8988T (cell line): Measurements from ENCODE around the gene SLFNL1.

ENCODE experiments used
- DNase-seq: peaks from one replicate; pipeline ENCODE4 v3.0.0; 2011

Gene SLFNL1

GRCh38 chr1:41021526-41022308 lies at the start of gene SLFNL1:
Gene SLFNL1 (minus strand): TSS chr1:41021725. CDS start chr1:41020660, 1,065 bp downstream.
- no peak for DNase-seq

- DNase-seq, result no peak
These were observed 35.4 kb upstream of the SLFNL1 start for GRCh38 chr1:41056907-41057306.

GRCh38 chr1:41053316-41053715 lies 31.8 kb upstream of the SLFNL1 start:
- DNase-seq, result no peak

GRCh38 chr1:41051022-41051421 lies 29.5 kb upstream of the SLFNL1 start:
- no peak for DNase-seq

GRCh38 chr1:41048540-41048939 lies 27.0 kb upstream of the SLFNL1 start:
- DNase-seq, result no peak

GRCh38 chr1:41046347-41046775 lies 24.8 kb upstream of the SLFNL1 start:
- no peak for DNase-seq

- no peak for DNase-seq
These were observed 24.2 kb upstream of the SLFNL1 start for GRCh38 chr1:41045740-41046139.

GRCh38 chr1:41044187-41044586 lies 22.7 kb upstream of the SLFNL1 start:
- no peak for DNase-seq

GRCh38 chr1:41041614-41042270 lies 20.2 kb upstream of the SLFNL1 start:
- DNase-seq, result no peak

- no peak for DNase-seq
These were observed 16.6 kb upstream of the SLFNL1 start for GRCh38 chr1:41038110-41038509.

GRCh38 chr1:41037116-41037903 lies 15.8 kb upstream of the SLFNL1 start:
- no peak for DNase-seq

GRCh38 chr1:41033272-41033671 lies 11.7 kb upstream of the SLFNL1 start:
- no peak for DNase-seq

GRCh38 chr1:41032147-41032546 lies 10.6 kb upstream of the SLFNL1 start:
- DNase-seq, result no peak

GRCh38 chr1:41030872-41031616 lies 9.5 kb upstream of the SLFNL1 start:
- DNase-seq, result no peak

GRCh38 chr1:41028034-41028642 lies 6.6 kb upstream of the SLFNL1 start:
- no peak for DNase-seq

GRCh38 chr1:41025979-41026819 lies 4.7 kb upstream of the SLFNL1 start:
- DNase-seq, result no peak

- DNase-seq, result no peak
These were observed 3.4 kb upstream of the SLFNL1 start for GRCh38 chr1:41024953-41025352.

GRCh38 chr1:41023279-41023990 lies 1.9 kb upstream of the SLFNL1 start:
- no peak for DNase-seq

GRCh38 chr1:41022424-41022823 lies 899 bp upstream of the SLFNL1 start:
- no peak for DNase-seq

- no peak for DNase-seq
These were observed 871 bp downstream of the SLFNL1 start for GRCh38 chr1:41020654-41021053.

- no peak for DNase-seq
These were observed 1.4 kb downstream of the SLFNL1 start for GRCh38 chr1:41020109-41020576.
